MG63 (cell line): ENCODE measurements around the gene SND1. TPM values are rescaled to one million over a fixed set of nuclear protein-coding genes. Genes with fewer than 3 reads are reported as not detected.
A peak's percentile ranks its signal among the peaks of the same experiment; 100 is the strongest.
"Not testable (repeated sequence)": the region's sequence is repeated elsewhere in the genome, so short reads cannot be mapped to it uniquely, and the experiment has no call there.

Experiments used
- DNase-seq: peaks from one replicate; pipeline ENCODE4 v3.0.0-alpha.2; 2020
- H3K27me3 ChIP-seq: fragments of 250-450 bp; sonication (Bioruptor Pico); 2 replicates; pipeline ENCODE4 v1.5.1; 2020; ENCODE audit warnings: mild to moderate bottlenecking, moderate library complexity
- H3K36me3 ChIP-seq: fragments of 250-450 bp; sonication (Bioruptor Pico); 2 replicates; pipeline ENCODE4 v1.5.1; 2020; ENCODE audit warnings: mild to moderate bottlenecking, moderate library complexity
- H3K4me3 ChIP-seq: fragments of 250-450 bp; sonication (Bioruptor Pico); 2 replicates; pipeline ENCODE4 v1.5.1; 2020; ENCODE audit warnings: mild to moderate bottlenecking, moderate library complexity
- H3K9me3 ChIP-seq: fragments of 250-450 bp; sonication (Bioruptor Pico); 2 replicates; pipeline ENCODE4 v1.5.1; 2020; ENCODE audit warnings: mild to moderate bottlenecking, moderate library complexity
- total RNA-seq: library from RNA; depleted of rRNA; stranded (reverse); fragments of >200 nt; shearing (Covaris generic); gene quantifications from 2 replicates; pipeline ENCODE4 v1.2.3, GENCODE V29; 2014; ENCODE audit warnings: low replicate concordance

Gene SND1
- total RNA-seq, 1 experiment from 2014 or later: 66.4 TPM

DNA sequence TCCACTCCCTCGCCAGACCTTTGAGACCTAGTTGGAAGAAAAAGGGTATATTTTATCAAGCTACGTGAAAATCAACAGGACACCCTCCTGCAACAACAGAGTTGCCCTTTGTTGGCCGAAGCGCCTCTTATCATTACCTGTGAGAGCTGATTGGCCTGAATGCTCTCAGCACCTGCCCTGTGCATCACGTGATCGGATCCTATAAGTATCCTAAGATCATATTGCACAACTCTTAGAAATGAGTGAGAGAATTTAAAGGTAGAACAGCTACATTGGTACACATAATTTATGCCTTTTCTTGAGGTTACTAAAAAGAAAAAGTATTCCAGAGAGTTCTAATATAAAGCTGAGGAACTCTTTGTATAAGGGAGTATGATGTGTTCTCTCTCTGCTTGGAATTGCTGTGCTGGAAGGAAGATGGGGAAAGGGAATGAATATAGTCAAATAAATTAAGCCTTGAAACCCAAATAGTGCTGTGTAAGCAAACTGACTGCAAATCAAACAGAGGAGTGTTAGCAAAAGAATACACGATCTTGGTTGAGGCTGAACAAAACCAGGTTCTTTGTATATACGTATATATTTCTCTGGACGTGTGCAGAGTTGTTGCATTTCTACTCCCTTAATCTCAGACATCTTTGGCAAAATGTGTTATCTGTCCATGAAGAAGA lies 309.9 kb downstream of the SND1 start:
- H3K36me3 ChIP-seq: no peaks in the 10 kb centered on the region; the same call in 1 of the 2 replicates
- H3K9me3 ChIP-seq: no peaks in the 10 kb centered on the region
- H3K27me3 ChIP-seq: no peaks in the 10 kb centered on the region
- no peak for DNase-seq
- no peak overlapping the region for H3K4me3 ChIP-seq

DNA sequence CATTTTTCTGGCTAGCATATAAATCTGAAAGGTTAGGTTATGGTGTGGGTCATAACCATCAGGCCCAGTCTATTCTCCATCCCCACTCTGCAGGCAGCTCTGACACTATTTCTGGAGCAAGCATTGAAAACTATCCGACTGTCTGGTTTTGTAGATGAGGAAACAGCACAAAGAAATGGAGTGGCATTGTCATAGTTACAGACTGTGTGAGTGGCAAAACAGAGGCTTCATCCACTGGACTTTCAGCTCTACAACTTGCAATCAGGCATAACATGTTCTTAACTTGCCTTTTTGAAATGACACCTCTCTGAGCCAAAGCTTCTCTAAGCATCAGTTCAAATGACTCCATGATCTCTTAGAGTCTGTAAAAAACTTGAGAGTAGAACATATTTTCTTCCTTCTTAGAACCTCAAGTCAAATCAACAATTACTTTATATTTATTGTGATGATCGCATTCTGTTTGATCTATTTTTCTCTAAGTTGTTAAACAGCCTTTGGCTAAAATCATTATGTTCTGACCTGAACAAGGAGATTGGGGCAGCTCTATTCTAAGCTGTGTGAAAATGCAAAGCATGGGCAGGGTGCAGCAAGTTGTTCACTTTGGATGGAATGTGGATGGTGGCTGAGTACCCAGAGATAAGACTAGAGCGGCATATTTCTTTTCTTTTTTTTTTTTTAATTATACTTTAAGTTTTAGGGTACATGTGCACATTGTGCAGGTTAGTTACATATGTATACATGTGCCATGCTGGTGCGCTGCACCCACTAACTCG lies 310.8 kb downstream of the SND1 start:
- no peaks in the 10 kb centered on the region for H3K27me3 ChIP-seq

DNA sequence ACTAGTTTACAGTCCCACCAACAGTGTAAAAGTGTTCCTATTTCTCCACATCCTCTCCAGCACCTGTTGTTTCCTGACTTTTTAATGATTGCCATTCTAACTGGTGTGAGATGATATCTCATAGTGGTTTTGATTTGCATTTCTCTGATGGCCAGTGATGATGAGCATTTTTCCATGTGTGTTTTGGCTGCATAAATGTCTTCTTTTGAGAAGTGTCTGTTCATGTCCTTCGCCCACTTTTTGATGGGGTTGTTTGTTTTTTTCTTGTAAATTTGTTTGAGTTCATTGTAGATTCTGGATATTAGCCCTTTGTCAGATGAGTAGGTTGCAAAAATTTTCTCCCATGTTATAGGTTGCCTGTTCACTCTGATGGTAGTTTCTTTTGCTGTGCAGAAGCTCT lies 311.9 kb downstream of the SND1 start:
- H3K36me3 ChIP-seq, H3K9me3 ChIP-seq, DNase-seq, H3K4me3 ChIP-seq, H3K27me3 ChIP-seq: not testable (repeated sequence)

More for the DNA sequence above, 310.8 kb downstream of the SND1 start:
- Histone ChIP-seq H3K4me3 (no peak overlapping the region), H3K9me3 (no peaks in the 10 kb centered on the region), H3K36me3 (no peaks in the 10 kb centered on the region; the same call in 1 of the 2 replicates)
- DNase-seq: no peak

DNA sequence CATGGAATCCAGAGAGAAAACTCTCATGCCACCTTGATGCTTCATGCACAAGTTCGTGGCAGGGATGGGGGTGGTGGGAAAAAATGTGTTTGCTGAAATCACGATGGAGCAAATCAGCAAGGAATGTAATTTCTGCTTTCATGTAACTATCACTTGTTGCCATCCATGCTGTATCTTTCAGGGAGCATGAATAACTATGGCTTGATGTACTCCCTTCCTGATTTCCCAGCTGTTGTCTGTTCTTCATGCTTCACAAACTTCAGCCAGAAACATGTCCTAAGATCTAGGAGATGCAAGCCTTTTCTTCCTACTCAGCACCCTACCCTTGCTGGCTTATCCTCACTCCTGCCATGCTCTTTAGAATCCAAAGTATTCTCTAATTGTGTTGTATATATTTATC lies 315.3 kb downstream of the SND1 start:
- Histone ChIP-seq H3K27me3 (no peaks in the 10 kb centered on the region), H3K36me3 (peaks cover 3% of the 10 kb centered on the region; the same call in 1 of the 2 replicates), H3K4me3 (no peak overlapping the region), H3K9me3 (no peaks in the 10 kb centered on the region)
- no peak for DNase-seq

DNA sequence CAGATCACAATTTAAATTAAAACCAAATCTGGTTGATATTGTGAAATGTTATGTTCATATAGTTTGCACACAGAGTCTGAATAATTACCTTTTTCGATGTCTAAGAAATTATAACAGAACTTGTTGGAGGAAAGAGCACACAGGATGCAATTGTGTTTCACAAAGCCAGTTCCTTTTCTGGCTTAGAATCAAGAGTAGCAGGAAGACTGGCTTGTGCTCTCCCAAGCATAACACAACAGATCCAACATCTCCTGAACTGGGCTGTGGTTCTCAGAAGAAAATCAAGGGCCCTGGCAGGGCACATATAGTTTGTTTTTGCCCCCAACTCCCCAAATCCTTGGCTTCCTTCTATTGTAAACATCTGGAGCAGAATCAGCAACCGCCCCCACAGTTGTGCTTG lies 316.6 kb downstream of the SND1 start:
- H3K36me3 ChIP-seq: peaks cover 3% of the 10 kb centered on the region; the same call in 1 of the 2 replicates
- DNase-seq: peak; percentile 22
- H3K9me3 ChIP-seq: no peaks in the 10 kb centered on the region
- H3K4me3 ChIP-seq: no peak overlapping the region
- H3K27me3 ChIP-seq: no peaks in the 10 kb centered on the region

DNA sequence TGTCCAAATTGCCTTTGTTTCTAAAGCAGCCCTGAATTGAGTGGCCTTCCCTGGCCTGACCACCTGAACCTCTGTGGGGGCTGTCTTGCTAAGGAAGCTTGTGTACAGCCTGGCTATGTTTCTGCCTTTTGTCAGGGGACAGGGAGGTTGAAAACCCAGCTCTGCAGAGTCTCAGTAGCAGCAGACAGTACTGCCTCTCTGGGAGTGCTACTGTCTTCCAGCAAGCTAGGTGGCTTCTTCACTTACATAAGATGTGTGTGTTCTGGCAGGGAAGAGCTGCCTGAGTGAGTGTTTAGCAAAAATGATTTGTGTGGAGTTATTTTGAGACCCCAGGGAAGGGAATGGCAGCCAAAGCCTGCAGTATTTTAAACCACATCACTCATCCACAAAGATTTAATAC lies 321.8 kb downstream of the SND1 start:
- no peak for DNase-seq
- H3K36me3 ChIP-seq: peaks cover 7% of the 10 kb centered on the region; the same call in 1 of the 2 replicates
- no peaks in the 10 kb centered on the region for H3K9me3 ChIP-seq
- no peak overlapping the region for H3K4me3 ChIP-seq
- H3K27me3 ChIP-seq: no peaks in the 10 kb centered on the region

DNA sequence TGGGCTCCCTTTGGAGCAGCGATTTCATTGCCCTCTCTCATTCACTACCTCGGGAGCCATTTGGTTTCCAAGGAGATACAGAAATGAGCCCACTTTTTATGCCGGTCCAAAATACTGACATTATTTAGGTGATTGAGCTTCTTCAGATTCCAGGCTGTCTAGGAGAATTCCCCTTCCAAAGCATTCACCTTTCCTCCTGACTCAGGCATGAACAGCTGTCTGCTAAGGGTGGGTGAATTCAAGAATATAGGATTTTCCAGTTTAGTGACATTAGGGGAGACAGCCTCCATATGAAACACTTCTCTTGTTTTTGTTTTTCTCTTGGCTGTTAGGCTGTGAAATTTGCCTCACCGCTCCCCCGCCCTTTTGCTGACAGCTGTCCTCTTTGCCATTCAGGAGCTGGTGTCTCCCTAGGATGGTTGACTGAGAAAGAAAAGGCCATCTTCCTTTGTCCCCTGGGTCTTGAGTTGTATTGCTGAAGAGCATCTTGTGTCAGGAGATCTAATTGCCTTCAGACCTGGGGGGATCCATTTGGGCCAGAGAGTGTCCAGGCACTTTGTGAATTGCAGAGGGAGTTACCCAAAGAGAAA lies 322.5 kb downstream of the SND1 start:
- Histone ChIP-seq H3K27me3 (no peaks in the 10 kb centered on the region), H3K36me3 (peaks cover 7% of the 10 kb centered on the region; the same call in 1 of the 2 replicates), H3K4me3 (no peak overlapping the region), H3K9me3 (no peaks in the 10 kb centered on the region)
- no peak for DNase-seq

DNA sequence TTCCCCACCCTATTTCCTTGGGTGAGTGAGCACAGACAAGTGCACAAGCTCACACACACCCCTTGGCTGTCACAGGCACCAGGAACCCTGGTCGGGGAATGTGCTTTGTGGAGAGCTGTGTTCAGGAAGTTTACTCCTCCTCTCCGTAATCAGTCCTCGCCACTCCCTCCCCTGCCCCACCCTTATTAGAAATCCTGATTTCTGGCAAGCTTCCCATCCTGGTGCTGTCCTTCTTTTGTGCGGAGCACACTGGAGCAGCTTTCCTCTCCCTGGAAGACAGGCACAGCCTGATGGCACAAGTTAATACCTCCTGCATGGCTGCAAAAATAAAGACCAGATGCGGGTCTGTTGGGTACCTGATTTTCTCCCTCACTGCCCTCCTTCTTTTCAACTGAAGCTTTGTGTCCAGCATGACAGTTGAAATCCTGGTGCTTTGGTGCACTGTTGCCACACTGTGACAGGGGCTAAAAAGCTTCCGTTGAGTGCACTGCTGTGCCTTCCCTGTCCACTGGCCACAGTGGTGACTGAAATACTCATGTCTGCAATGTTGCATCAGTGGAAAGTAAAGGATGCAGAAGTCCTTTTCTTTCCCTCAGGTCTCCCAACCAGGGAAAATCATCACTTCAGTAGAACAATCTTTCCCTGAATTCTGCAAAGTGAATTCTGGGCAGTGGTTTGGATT lies 324.2 kb downstream of the SND1 start:
- no peak overlapping the region for H3K4me3 ChIP-seq
- H3K27me3 ChIP-seq: no peaks in the 10 kb centered on the region
- no peak for DNase-seq
- H3K36me3 ChIP-seq: peaks cover 3% of the 10 kb centered on the region; the same call in 1 of the 2 replicates
- no peaks in the 10 kb centered on the region for H3K9me3 ChIP-seq

DNA sequence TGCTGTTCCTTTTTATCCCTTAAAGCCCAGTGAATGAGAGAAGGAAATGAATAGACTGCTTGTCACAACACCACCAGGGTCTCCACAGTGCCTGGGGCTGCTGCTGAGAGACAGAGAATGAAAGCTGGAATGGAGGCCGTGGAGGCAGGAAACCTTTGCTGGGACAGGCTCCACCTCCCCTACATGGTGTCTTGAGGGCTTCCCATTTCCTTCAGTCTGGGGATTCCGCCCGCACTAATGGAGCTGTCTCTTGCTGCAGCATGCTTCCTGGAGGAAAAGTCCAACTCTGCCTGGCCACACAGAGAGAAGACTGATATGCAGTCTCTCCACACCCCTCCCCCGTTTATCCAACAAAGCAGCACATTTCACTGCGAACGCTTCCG lies 324.7 kb downstream of the SND1 start:
- Histone ChIP-seq H3K4me3 (no peak overlapping the region), H3K27me3 (no peaks in the 10 kb centered on the region), H3K9me3 (no peaks in the 10 kb centered on the region), H3K36me3 (peaks cover 3% of the 10 kb centered on the region; the same call in 1 of the 2 replicates)
- no peak for DNase-seq

DNA sequence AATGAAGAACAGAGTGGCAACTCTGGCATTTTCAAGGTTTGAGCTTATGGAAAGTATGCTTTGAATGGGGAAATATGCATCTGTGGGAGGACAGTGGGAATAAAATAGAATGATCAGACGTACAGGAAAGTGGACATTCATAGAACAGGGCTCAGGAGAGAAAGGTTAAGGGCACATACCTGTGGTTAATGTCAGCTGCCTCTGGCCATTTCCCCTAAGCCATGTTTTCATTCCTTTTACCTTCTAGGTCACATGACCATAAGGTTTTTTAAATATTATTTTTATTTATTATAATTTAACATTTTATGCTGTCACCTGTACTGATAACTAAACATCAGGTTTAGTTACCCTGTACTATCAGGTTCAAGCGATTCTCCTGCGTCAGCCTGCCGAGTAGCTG lies 326.4 kb downstream of the SND1 start:
- peaks cover 3% of the 10 kb centered on the region; the same call in 1 of the 2 replicates for H3K36me3 ChIP-seq
- no peaks in the 10 kb centered on the region for H3K27me3 ChIP-seq
- DNase-seq: no peak
- no peaks in the 10 kb centered on the region for H3K9me3 ChIP-seq
- H3K4me3 ChIP-seq: no peak overlapping the region

DNA sequence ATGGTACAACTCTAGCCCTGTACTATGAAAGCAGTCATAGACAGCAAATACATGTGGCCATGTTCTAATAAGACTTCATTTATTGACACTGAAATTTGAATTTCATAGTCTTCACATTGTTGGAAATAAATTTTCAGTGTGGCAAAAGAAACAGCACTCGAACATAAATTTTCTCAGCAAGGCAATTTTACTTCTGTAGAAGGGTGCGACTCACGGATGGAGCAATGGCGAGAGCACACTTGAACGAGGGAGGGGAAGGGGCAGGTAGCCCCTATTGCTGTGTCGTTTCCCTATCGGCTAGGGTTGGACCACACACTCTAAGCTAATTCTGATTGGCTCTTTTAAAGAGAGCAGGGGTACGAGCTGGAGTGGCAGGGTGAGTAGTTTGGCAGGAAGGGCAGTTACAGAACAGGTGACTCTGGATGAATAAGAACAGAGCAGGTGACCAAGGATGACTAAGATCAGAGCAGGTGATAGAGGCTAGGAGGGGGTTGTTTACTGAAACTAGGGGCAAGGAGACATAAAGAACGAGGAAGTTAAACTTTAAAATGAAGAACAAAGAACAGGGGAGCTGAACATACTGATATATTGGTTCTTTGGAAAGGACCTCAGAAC lies 327.2 kb downstream of the SND1 start:
- DNase-seq: no peak

DNA sequence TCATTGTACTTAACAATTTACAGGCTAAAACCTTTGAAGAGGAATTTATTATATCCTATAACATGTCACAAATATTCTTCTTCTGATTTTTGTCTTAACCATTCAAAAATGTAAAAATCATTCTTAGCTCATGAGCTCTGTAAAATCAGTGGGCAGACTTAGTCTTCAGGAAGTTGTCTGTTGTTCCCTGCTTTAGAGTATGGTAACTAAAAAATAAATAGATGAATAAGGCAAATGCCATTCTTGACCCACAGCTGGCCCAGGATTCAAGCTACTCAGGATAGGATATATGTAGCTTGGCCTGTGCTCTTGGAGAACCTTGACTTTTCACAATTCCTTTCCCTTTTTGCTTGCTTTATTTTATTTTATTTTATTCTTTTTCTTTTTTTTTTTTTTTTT lies 327.7 kb downstream of the SND1 start:
- no peak overlapping the region for H3K4me3 ChIP-seq
- H3K9me3 ChIP-seq: no peaks in the 10 kb centered on the region
- H3K36me3 ChIP-seq: peaks cover 3% of the 10 kb centered on the region; the same call in 1 of the 2 replicates
- DNase-seq: no peak
- H3K27me3 ChIP-seq: no peaks in the 10 kb centered on the region

More for the DNA sequence above, 327.2 kb downstream of the SND1 start:
- Histone ChIP-seq H3K4me3 (no peak overlapping the region), H3K27me3 (no peaks in the 10 kb centered on the region), H3K9me3 (no peaks in the 10 kb centered on the region), H3K36me3 (peaks cover 3% of the 10 kb centered on the region; the same call in 1 of the 2 replicates)

DNA sequence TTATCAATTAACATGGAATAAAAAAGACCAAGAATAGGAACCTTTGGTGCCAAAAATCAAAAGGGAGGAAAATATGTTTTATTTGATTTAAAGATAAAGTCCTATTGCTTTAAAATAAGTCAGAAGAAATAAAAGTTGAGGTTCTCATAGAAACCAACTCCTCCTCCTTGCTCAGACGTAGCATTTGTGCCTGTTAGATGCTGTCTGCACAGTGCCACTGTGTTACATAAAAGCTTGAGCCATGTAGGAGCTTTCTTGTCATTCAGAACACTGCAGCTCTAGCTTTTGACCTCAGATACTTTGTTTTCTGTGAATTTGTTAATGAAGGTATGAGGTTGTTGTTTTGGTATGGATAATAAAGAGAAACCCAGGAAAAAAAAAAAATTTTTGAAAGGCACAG lies 328.9 kb downstream of the SND1 start:
- no peak for DNase-seq
- no peaks in the 10 kb centered on the region for H3K9me3 ChIP-seq
- no peaks in the 10 kb centered on the region for H3K27me3 ChIP-seq
- H3K36me3 ChIP-seq: peaks cover 3% of the 10 kb centered on the region; the same call in 1 of the 2 replicates
- H3K4me3 ChIP-seq: no peak overlapping the region

DNA sequence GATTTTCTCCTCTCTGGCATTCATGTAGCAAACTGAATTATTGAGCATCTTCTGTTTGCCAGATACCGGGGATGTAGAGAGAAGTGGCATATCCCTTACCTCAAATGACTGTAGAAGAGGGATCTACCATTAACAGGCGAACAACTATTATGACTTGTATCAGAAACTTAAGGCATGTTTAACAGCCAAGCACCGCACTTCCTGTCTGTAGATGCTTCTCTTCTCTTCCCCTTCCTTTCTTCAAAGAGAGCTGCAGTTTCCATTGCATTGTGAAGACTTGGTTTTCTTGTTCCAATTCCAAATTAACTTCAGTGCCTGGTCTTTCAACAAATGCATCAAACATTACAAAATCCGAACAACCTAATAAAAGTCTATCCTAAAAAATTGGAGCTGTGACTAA lies 330.0 kb downstream of the SND1 start:
- Histone ChIP-seq H3K9me3 (no peaks in the 10 kb centered on the region), H3K27me3 (no peaks in the 10 kb centered on the region), H3K36me3 (peaks cover 3% of the 10 kb centered on the region; the same call in 1 of the 2 replicates), H3K4me3 (no peak overlapping the region)
- DNase-seq: no peak

DNA sequence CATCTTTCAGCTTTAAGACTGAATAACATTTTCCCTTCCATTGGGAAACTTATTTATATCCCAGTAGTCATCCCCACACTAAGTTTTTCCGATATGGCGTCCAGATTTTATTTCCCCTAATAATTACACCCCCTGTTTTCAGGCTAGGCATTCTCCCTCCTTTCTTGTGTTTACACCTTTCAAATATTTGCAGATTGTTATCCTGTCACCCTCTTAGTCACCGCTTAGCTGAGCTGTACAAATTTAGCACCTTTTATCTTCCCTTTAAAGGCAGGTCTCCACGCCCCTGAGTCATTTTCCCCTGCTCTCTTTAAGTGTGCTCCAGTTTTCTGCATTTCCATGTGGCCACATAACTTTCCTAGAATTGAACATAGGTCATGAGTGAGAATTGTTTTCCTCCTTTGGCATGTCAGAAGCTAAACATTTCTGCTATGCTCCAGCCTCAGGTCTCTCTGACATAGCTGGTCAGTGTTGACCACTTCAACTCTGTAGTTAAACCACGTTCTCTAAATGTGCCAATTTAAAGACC lies 331.9 kb downstream of the SND1 start:
- H3K27me3 ChIP-seq: no peaks in the 10 kb centered on the region
- H3K4me3 ChIP-seq: no peak overlapping the region
- H3K9me3 ChIP-seq: no peaks in the 10 kb centered on the region
- H3K36me3 ChIP-seq: no peaks in the 10 kb centered on the region; the same call in 1 of the 2 replicates
- DNase-seq: no peak
